HG03103 (cell line): ENCODE data around the gene RHBG.
A peak's percentile ranks its signal among the peaks of the same experiment; 100 is the strongest.

Experiments
- ATAC-seq: cut with Tn5 transposase; IDR thresholded peaks from one replicate; pipeline ENCODE4 v1.9.1; 2021; ENCODE audit warnings: low read depth; ENCODE audit not compliant: unreplicated experiment

Gene RHBG

GRCh38 chr1:156402331-156403020, 33.5 kb downstream of the RHBG start:
- ATAC-seq, result no peak

GRCh38 chr1:156405670-156406069, 36.7 kb downstream of the RHBG start:
- ATAC-seq, result no peak

- ATAC-seq, result no peak
Measured at GRCh38 chr1:156406251-156406650, 37.2 kb downstream of the RHBG start.

- ATAC-seq, result no peak
Measured at GRCh38 chr1:156407344-156407743, 38.3 kb downstream of the RHBG start.

GRCh38 chr1:156407760-156408159, 38.7 kb downstream of the RHBG start:
- ATAC-seq, result no peak

DNA sequence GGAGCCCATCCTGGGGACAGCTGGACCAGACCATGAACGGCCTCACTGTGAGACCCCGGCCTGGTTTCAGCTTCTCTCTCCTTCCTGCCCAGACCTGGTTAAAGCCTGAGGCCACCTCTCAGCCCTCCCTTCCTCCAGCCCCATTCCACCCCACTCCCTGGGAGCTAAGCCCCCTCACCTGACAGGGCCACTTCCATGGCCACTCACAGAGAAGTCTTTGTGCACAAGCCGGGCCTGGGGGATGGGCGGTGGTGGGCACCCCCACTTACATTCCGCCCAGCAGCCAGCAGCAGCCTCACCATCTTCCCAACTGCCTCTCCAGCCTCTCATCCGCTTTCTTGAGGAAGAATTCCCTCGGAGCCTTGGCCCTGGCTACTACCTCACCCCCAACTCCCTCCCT, 40.4 kb downstream of the RHBG start:
- ATAC-seq, result no peak

- ATAC-seq, result no peak
Measured at GRCh38 chr1:156410238-156410637, 41.2 kb downstream of the RHBG start.

DNA sequence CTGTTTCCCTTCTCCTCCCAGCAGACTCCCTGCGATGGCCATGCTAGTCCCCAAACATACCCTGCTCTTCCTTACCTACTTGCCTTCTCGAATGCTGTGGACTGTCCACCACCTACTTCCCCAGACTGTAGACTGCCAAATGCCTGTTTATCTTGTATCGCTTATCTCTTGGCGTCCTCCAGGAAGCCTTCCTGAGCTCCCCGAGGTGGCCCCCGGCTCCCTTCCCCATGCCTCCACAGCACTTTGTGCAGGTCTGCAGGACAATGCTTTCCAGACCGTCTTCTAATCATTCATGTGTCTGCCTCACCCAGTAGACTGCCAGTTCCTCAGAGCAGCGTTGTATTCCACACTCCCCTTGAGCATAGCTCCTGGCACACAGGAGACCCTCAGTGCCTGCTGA, 41.7 kb downstream of the RHBG start:
- no peak for ATAC-seq

GRCh38 chr1:156412653-156413321, 43.8 kb downstream of the RHBG start:
- no peak for ATAC-seq

GRCh38 chr1:156413391-156414246, 44.6 kb downstream of the RHBG start:
- ATAC-seq, result no peak

GRCh38 chr1:156414461-156415064, 45.6 kb downstream of the RHBG start:
- no peak for ATAC-seq

DNA sequence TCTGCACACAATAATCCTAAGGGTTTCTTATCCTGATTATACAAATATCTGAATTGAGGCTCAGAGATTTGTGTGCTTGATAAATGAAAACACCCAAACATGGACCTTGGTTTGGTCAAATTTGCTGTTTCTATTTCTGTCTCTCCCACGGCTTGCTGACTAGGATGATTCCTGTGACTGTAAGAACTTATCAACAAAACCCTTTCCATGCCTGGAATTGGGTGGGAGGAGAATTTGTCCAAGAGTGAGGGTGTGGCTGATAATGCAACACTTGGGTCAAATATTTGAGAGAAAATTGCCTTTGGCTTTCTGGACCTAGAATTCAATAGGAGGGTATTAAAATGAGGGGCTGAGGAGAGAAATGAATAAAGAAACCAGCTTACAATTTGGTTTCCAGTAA, 48.0 kb downstream of the RHBG start:
- no peak for ATAC-seq

- ATAC-seq, result no peak
Measured at GRCh38 chr1:156417401-156418020, 48.5 kb downstream of the RHBG start.

DNA sequence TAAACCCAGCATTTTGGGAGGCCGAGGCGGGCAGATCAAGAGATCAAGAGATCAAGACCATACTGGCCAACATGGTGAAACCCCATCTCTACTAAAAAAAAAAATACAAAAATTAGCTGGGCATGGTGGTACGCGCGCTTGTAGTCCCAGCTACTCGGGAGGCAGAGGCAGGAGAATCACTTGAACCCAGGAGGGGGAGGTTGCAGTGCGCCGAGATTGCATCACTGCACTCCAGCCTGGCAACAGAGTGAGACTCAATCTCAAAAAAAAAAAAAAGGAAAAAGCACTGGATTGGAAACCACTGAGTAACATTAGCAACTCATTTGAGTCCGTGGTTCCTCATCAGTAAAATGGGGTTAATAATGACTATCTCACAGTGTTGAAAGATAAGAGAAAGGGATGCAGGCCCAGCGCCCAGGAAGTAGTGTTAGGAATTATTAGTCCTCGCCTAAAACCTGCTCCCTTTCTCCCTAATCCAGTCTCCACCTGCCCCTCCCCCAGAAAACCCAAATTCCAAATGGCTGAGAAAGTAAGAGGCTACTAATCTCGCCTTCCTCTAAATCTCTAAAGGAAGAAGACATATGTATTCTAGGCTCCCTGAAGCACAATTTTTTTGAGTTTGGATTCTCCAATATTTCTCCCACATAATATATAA, 49.5 kb downstream of the RHBG start:
- ATAC-seq, result no peak

GRCh38 chr1:156419854-156420204, 50.8 kb downstream of the RHBG start:
- no peak for ATAC-seq

- no peak for ATAC-seq
Measured at GRCh38 chr1:156420205-156421061, 51.4 kb downstream of the RHBG start.

GRCh38 chr1:156421062-156421938, 52.3 kb downstream of the RHBG start:
- ATAC-seq, result peak; percentile 71

GRCh38 chr1:156421939-156422601, 53.1 kb downstream of the RHBG start:
- no peak for ATAC-seq
